ENCODE data around the gene NT5C2. TPM values are rescaled to one million over a fixed set of nuclear protein-coding genes. Genes with fewer than 3 reads are reported as not detected.

Gene NT5C2
- total and polyA plus RNA-seq, 2 donors (not counting 1 experiment from before 2014, with no cell fraction given) = 74.3 to 82.2 TPM

- no peak overlapping the region for H3K4me2 ChIP-seq (ENCODE audit: extremely low read depth, insufficient read depth, low read length)
- no peaks in the 10 kb centered on the region for H3K36me3 ChIP-seq (ENCODE audit: control insufficient read depth, insufficient read depth, low read length)
- H3K4me1 ChIP-seq (ENCODE audit: control insufficient read depth, extremely low read depth, insufficient read depth, low read length) = no peaks in the 10 kb centered on the region
- no peaks in the 10 kb centered on the region for H4K20me1 ChIP-seq (ENCODE audit: control insufficient read depth, extremely low read depth, insufficient read depth, low read length)
- no peak for DNase-seq (ENCODE audit: low read depth in 2 of 2)
- no peak overlapping the region for H3K27ac ChIP-seq (ENCODE audit: insufficient read depth, low read length)
- H3K4me3 ChIP-seq (replicated peaks in 1 of 4; ENCODE audit: control extremely low read depth in 1 of 4, insufficient read depth in 1 of 4, low read depth in 3 of 4, low read length in 4 of 4) = no peak overlapping the region
- H3K9ac ChIP-seq (ENCODE audit: insufficient read depth, low read length) = no peak overlapping the region
- no peaks in the 10 kb centered on the region for H3K79me2 ChIP-seq (ENCODE audit: control insufficient read depth, insufficient read depth, low read length)
- no peak for TF ChIP-seq EZH2 (IDR thresholded peaks at IDR 0.05; ENCODE audit: low read length, missing control alignments)
- TF ChIP-seq CTCF (conservative IDR thresholded peaks at IDR 0.05 in 1 of 2, IDR thresholded peaks at IDR 0.05 in 1 of 2; ENCODE audit: low read depth in 1 of 2, low read length in 2 of 2) = no peak
- no peak overlapping the region for H2AFZ ChIP-seq (ENCODE audit: low read length)
- H3K9me3 ChIP-seq (ENCODE audit: control insufficient read depth, insufficient read depth, low read depth, low read length) = no peaks in the 10 kb centered on the region
- no peaks in the 10 kb centered on the region for H3K27me3 ChIP-seq (ENCODE audit: control insufficient read depth, insufficient read depth, low read length)
Observed at GRCh38 chr10:103064956-103065355, 128.1 kb downstream of the NT5C2 start.

GRCh38 chr10:103062854-103063590 lies 130.1 kb downstream of the NT5C2 start:
- Histone ChIP-seq H3K4me1 (ENCODE audit: control insufficient read depth, extremely low read depth, insufficient read depth, low read length) (no peaks in the 10 kb centered on the region), H3K4me2 (ENCODE audit: extremely low read depth, insufficient read depth, low read length) (no peak overlapping the region), H3K4me3 (replicated peaks in 1 of 4; ENCODE audit: control extremely low read depth in 1 of 4, insufficient read depth in 1 of 4, low read depth in 3 of 4, low read length in 4 of 4) (no peak overlapping the region), H3K36me3 (ENCODE audit: control insufficient read depth, insufficient read depth, low read length) (no peaks in the 10 kb centered on the region), H4K20me1 (ENCODE audit: control insufficient read depth, extremely low read depth, insufficient read depth, low read length) (no peaks in the 10 kb centered on the region), H3K9me3 (ENCODE audit: control insufficient read depth, insufficient read depth, low read depth, low read length) (no peaks in the 10 kb centered on the region), H3K9ac (ENCODE audit: insufficient read depth, low read length) (no peak overlapping the region), H2AFZ (ENCODE audit: low read length) (no peak overlapping the region), H3K79me2 (ENCODE audit: control insufficient read depth, insufficient read depth, low read length) (no peaks in the 10 kb centered on the region), H3K27ac (ENCODE audit: insufficient read depth, low read length) (no peak overlapping the region), H3K27me3 (ENCODE audit: control insufficient read depth, insufficient read depth, low read length) (no peaks in the 10 kb centered on the region)
- DNase-seq (ENCODE audit: low read depth in 2 of 2) = no peak
- TF ChIP-seq CTCF (conservative IDR thresholded peaks at IDR 0.05 in 1 of 2, IDR thresholded peaks at IDR 0.05 in 1 of 2; ENCODE audit: low read depth in 1 of 2, low read length in 2 of 2) (no peak), EZH2 (IDR thresholded peaks at IDR 0.05; ENCODE audit: low read length, missing control alignments) (no peak)

GRCh38 chr10:103060575-103060974 lies 132.5 kb downstream of the NT5C2 start:
- H3K4me2 ChIP-seq (ENCODE audit: extremely low read depth, insufficient read depth, low read length) = no peak overlapping the region
- no peak overlapping the region for H3K4me3 ChIP-seq (replicated peaks in 1 of 4; ENCODE audit: control extremely low read depth in 1 of 4, insufficient read depth in 1 of 4, low read depth in 3 of 4, low read length in 4 of 4)
- H3K27ac ChIP-seq (ENCODE audit: insufficient read depth, low read length) = no peak overlapping the region
- H3K27me3 ChIP-seq (ENCODE audit: control insufficient read depth, insufficient read depth, low read length) = no peaks in the 10 kb centered on the region
- no peaks in the 10 kb centered on the region for H4K20me1 ChIP-seq (ENCODE audit: control insufficient read depth, extremely low read depth, insufficient read depth, low read length)
- H3K4me1 ChIP-seq (ENCODE audit: control insufficient read depth, extremely low read depth, insufficient read depth, low read length) = no peaks in the 10 kb centered on the region
- H2AFZ ChIP-seq (ENCODE audit: low read length) = no peak overlapping the region
- no peaks in the 10 kb centered on the region for H3K79me2 ChIP-seq (ENCODE audit: control insufficient read depth, insufficient read depth, low read length)
- H3K9me3 ChIP-seq (ENCODE audit: control insufficient read depth, insufficient read depth, low read depth, low read length) = no peaks in the 10 kb centered on the region
- no peaks in the 10 kb centered on the region for H3K36me3 ChIP-seq (ENCODE audit: control insufficient read depth, insufficient read depth, low read length)
- H3K9ac ChIP-seq (ENCODE audit: insufficient read depth, low read length) = no peak overlapping the region
- no peak for DNase-seq (ENCODE audit: low read depth in 2 of 2)
- TF ChIP-seq EZH2 (IDR thresholded peaks at IDR 0.05; ENCODE audit: low read length, missing control alignments) (no peak), CTCF (conservative IDR thresholded peaks at IDR 0.05 in 1 of 2, IDR thresholded peaks at IDR 0.05 in 1 of 2; ENCODE audit: low read depth in 1 of 2, low read length in 2 of 2) (no peak)

All from fibroblast of lung (primary cell).